Neural progenitor cell (in vitro differentiated cells): ENCODE measurements around the gene ELOA2. TPM values are rescaled to one million over a fixed set of nuclear protein-coding genes. Genes with fewer than 3 reads are reported as not detected.
"Not testable (repeated sequence)": the region's sequence is repeated elsewhere in the genome, so short reads cannot be mapped to it uniquely, and the experiment has no call there.

Experiments
- DNase-seq: peaks from one replicate; pipeline ENCODE4 v3.0.0-alpha.2; 2016; ENCODE audit warnings: low spot score
- H2AFZ ChIP-seq: fragments of 200-600 bp; sonication (generic); replicated peaks from 2 replicates; pipeline ENCODE4 v1.6.1; 2016; ENCODE audit warnings: antibody characterized with exemption
- H3F3A ChIP-seq: fragments of 200-600 bp; sonication (generic); 2 replicates; pipeline ENCODE4 v1.6.1; 2016; ENCODE audit warnings: antibody characterized with exemption, low read depth
- H3K27ac ChIP-seq: fragments of 200-600 bp; sonication (generic); 2 replicates; pipeline ENCODE4 v1.5.1; 2016; ENCODE audit warnings: mild to moderate bottlenecking
- H3K27me3 ChIP-seq: fragments of 200-600 bp; sonication (generic); 2 replicates; pipeline ENCODE4 v1.6.1; 2016; ENCODE audit warnings: mild to moderate bottlenecking, moderate library complexity
- H3K36me3 ChIP-seq: fragments of 200-600 bp; sonication (generic); 2 replicates; pipeline ENCODE4 v1.5.1; 2016
- H3K4me1 ChIP-seq: fragments of 200-600 bp; sonication (generic); 2 replicates; pipeline ENCODE4 v1.6.1; 2016; ENCODE audit warnings: mixed run types
- H3K4me2 ChIP-seq: fragments of 200-600 bp; sonication (generic); 2 replicates; pipeline ENCODE4 v1.6.1; 2016
- H3K4me3 ChIP-seq: fragments of 200-600 bp; sonication (generic); 2 replicates; pipeline ENCODE4 v1.5.1; 2016
- H3K79me2 ChIP-seq: fragments of 200-600 bp; sonication (generic); 2 replicates; pipeline ENCODE4 v1.6.1; 2016; ENCODE audit warnings: low read depth
- H3K9ac ChIP-seq: fragments of 200-600 bp; sonication (generic); 2 replicates; pipeline ENCODE4 v1.6.1; 2016
- H3K9me3 ChIP-seq: fragments of 200-600 bp; sonication (generic); 2 replicates; pipeline ENCODE4 v1.5.1; 2016; ENCODE audit warnings: low read depth
- H4K20me1 ChIP-seq: fragments of 200-600 bp; sonication (generic); 2 replicates; pipeline ENCODE4 v1.6.1; 2016; ENCODE audit warnings: low read depth
- H3K27ac Mint-ChIP-seq: 3 replicates; pipeline ENCODE4 v1.8.0; 2021; ENCODE audit warnings: mixed read lengths
- H3K27me3 Mint-ChIP-seq: 2 replicates; pipeline ENCODE4 v1.8.0; 2022; ENCODE audit warnings: low read depth, mild to moderate bottlenecking, inconsistent platforms, moderate library complexity, mixed read lengths; ENCODE audit not compliant: insufficient read depth
- H3K36me3 Mint-ChIP-seq: 3 replicates; pipeline ENCODE4 v1.8.0; 2021; ENCODE audit warnings: mixed read lengths
- H3K4me1 Mint-ChIP-seq: 3 replicates; pipeline ENCODE4 v1.8.0; 2021; ENCODE audit warnings: mixed read lengths
- H3K4me3 Mint-ChIP-seq: 3 replicates; pipeline ENCODE4 v1.8.0; 2021; ENCODE audit warnings: mild to moderate bottlenecking, moderate library complexity, mixed read lengths
- H3K9me3 Mint-ChIP-seq: 3 replicates; pipeline ENCODE4 v1.8.0; 2020; ENCODE audit warnings: mixed read lengths
- CTCF ChIP-seq: fragments of 200-600 bp; sonication (generic); IDR thresholded peaks from 2 replicates; pipeline ENCODE4 v1.5.1; 2017; ENCODE audit warnings: antibody characterized with exemption, mild to moderate bottlenecking
- EZH2 ChIP-seq: fragments of 200-600 bp; sonication (generic); IDR thresholded peaks from 2 replicates; pipeline ENCODE4 v1.6.1; 2017; ENCODE audit warnings: antibody characterized with exemption, mild to moderate bottlenecking, moderate library complexity
- EZH2phosphoT487 ChIP-seq: fragments of 200-600 bp; sonication (generic); IDR thresholded peaks from 2 replicates; pipeline ENCODE4 v1.6.1; 2017; ENCODE audit warnings: antibody characterized with exemption
- total RNA-seq: library from RNA; depleted of rRNA; stranded (reverse); fragments of >200 nt; gene quantifications from 2 replicates; pipeline ENCODE4 v1.2.3, GENCODE V29; 2015; ENCODE audit warnings: low replicate concordance

Gene ELOA2
- total RNA-seq, 1 donor from 2014 or later: not detected

DNA sequence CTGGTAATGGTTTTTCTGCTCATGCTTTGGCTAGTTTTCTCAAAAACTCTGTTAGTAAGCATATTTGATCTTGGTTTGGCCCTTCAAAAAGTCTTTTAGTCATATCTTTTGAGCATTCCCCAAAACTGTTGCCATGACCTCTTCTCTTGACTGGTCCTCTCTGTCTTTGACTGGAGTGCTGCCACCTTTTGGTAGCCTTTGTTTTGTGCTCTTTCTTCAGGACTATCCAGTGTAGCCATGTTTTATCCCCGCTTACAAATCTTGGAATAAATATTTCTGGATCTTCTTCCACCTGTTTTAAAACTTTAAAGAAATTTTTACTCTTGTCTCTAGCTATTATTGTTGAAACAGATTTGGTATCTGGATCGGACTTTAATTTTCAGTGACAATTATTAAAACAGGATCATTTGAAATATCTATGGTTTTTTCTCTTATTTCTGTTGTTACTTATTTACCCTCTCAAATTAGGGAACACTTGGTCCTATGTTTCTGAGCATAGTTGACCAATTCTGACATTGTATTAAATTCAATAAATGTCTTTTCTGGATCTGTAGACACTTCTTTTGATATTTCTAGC lies 965 bp upstream of the ELOA2 start:
- Histone ChIP-seq H3K79me2 (no peaks in the 10 kb centered on the region), H3F3A (no peaks in the 10 kb centered on the region), H3K9me3 (no peaks in the 10 kb centered on the region), H3K4me1 (no peaks in the 10 kb centered on the region), H3K27me3 (no peaks in the 10 kb centered on the region), H3K4me2 (no peak overlapping the region), H3K4me3 (no peak overlapping the region), H3K27ac (no peak overlapping the region), H3K9ac (no peak overlapping the region), H4K20me1 (no peaks in the 10 kb centered on the region), H3K36me3 (no peaks in the 10 kb centered on the region), H2AFZ (no peak overlapping the region)
- DNase-seq: peak; percentile 39
- no peaks in the 10 kb centered on the region for H3K27me3 Mint-ChIP-seq
- no peak overlapping the region for H3K27ac Mint-ChIP-seq
- peaks cover 3% of the 10 kb centered on the region for H3K4me1 Mint-ChIP-seq
- TF ChIP-seq CTCF (peak; percentile 73), EZH2phosphoT487 (no peak), EZH2 (no peak)
- H3K36me3 Mint-ChIP-seq: peaks cover 2% of the 10 kb centered on the region
- H3K9me3 Mint-ChIP-seq: peaks cover 6% of the 10 kb centered on the region
- H3K4me3 Mint-ChIP-seq: no peak overlapping the region

GRCh38 chr18:47034591-47034990 lies 830 bp downstream of the ELOA2 start:
- not testable (repeated sequence) for H3K79me2 ChIP-seq, H3K4me3 ChIP-seq, H3K4me1 ChIP-seq, H3K27ac Mint-ChIP-seq, H3K9me3 ChIP-seq, H3K9me3 Mint-ChIP-seq, H3F3A ChIP-seq, H2AFZ ChIP-seq, DNase-seq, H3K27me3 ChIP-seq, H3K36me3 ChIP-seq, H3K4me2 ChIP-seq, H3K27ac ChIP-seq, H3K9ac ChIP-seq, H3K4me3 Mint-ChIP-seq, H4K20me1 ChIP-seq, H3K27me3 Mint-ChIP-seq, H3K4me1 Mint-ChIP-seq, H3K36me3 Mint-ChIP-seq

DNA sequence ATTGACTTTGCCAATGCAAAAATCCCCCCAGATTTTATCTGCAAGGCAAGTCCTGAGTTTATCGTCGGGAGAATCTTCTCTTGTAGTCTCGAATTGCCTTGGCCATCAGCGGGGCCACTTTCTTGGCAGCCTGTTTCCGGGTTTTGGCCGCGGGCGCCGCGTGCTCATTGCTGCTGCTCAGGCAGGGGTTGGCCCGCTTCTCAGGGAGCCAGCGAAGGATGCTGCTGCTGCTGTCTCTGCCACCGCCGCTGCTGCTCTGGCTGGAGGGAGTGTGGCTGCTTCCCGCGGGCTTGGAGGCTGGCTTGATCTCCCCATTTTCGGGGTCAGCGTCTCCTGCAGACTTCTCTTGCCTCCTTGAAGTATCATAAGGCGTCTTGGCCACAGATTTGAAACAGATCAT lies 2.5 kb downstream of the ELOA2 start:
- Histone ChIP-seq H3K4me3 (no peak overlapping the region), H3K9ac (no peak overlapping the region), H3K27me3 (no peaks in the 10 kb centered on the region), H3F3A (no peaks in the 10 kb centered on the region), H2AFZ (no peak overlapping the region), H3K4me1 (no peaks in the 10 kb centered on the region), H3K79me2 (no peaks in the 10 kb centered on the region), H3K4me2 (no peak overlapping the region), H3K27ac (no peak overlapping the region), H3K9me3 (no peaks in the 10 kb centered on the region), H3K36me3 (no peaks in the 10 kb centered on the region), H4K20me1 (no peaks in the 10 kb centered on the region)
- Mint-ChIP-seq H3K4me1 (peaks cover 3% of the 10 kb centered on the region), H3K4me3 (no peak overlapping the region), H3K36me3 (peaks cover 5% of the 10 kb centered on the region), H3K27me3 (no peaks in the 10 kb centered on the region), H3K27ac (no peak overlapping the region), H3K9me3 (peaks cover 10% of the 10 kb centered on the region)
- TF ChIP-seq EZH2phosphoT487 (no peak), CTCF (no peak), EZH2 (no peak)
- DNase-seq: no peak

DNA sequence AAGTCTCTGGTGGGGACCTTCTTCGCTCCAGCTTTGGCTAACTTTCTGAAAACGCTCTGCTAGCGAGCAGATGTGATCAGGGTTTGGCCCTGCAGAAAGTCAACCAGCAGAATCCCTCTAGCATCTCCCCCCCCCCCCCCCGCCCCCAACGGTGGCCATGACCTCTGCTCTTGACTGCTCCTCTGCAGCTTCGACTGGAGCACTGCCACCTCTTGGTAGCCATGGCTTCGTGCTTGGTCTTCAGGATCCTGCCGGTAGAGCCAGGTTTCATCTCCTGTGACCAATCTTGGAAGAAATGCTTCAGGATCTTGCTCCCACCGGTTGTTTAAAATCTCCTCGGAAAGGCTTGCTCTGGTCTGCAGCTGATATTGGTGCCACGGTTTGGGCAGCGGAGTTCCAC lies 4.5 kb downstream of the ELOA2 start:
- H3K36me3 Mint-ChIP-seq, H3K9ac ChIP-seq: not testable (repeated sequence)

DNA sequence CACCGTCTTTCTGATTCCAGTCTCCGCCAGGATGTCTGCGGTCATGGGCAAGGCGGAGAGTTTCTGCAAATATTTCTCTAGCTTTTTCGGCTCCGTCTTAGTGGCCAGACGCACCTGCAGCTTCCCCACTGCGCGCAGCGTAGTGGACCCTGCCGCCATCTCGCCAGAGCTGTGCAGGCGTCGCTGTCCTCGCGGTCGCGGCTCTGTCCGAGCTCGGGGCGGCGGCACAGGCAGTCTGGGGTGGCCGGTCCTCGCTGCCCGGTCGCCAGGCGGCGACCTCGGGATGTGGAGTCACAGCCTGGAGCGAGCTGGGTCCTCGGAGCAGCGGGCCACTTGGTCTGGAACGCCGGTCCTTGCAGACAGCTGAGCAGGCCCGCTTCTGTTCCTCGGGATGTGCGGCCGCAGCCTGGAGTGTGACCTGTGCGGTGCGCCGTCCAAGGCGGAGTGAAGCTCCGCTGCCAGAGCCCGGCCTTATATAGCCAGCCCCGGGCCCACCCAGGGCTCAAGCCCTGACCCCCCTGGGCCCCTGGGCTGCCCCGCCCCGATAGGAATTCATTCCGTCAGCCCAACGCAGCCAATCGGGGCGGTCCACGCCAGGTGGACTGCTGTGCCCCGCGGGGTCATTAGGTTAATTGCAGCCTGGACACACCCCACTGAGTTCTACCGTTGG lies 5.6 kb downstream of the ELOA2 start:
- H3K27me3 Mint-ChIP-seq, DNase-seq, H2AFZ ChIP-seq, H3K9me3 Mint-ChIP-seq, H3K4me1 ChIP-seq, H3K36me3 Mint-ChIP-seq, H3K4me1 Mint-ChIP-seq, H3F3A ChIP-seq, H3K9ac ChIP-seq, H3K27ac ChIP-seq, H3K79me2 ChIP-seq, H3K36me3 ChIP-seq, H3K4me2 ChIP-seq, H4K20me1 ChIP-seq, H3K4me3 ChIP-seq, H3K27me3 ChIP-seq, H3K27ac Mint-ChIP-seq, H3K4me3 Mint-ChIP-seq, H3K9me3 ChIP-seq: not testable (repeated sequence)

More for the DNA sequence above, 4.5 kb downstream of the ELOA2 start:
- not testable (repeated sequence) for H3K4me2 ChIP-seq, H3K27me3 Mint-ChIP-seq, H4K20me1 ChIP-seq, H3K4me3 ChIP-seq, H3K79me2 ChIP-seq, H3K4me1 ChIP-seq, H3K27ac ChIP-seq, H3K9me3 ChIP-seq, H3K4me3 Mint-ChIP-seq, H3K4me1 Mint-ChIP-seq, H3K27ac Mint-ChIP-seq, H2AFZ ChIP-seq, H3F3A ChIP-seq, H3K27me3 ChIP-seq, H3K36me3 ChIP-seq, H3K9me3 Mint-ChIP-seq, DNase-seq

GRCh38 chr18:47028738-47029137 lies 6.7 kb downstream of the ELOA2 start:
- H3K36me3 Mint-ChIP-seq, H3K4me1 Mint-ChIP-seq, H3K9me3 Mint-ChIP-seq, H3K4me3 Mint-ChIP-seq, H4K20me1 ChIP-seq, H3K4me1 ChIP-seq, H3K4me2 ChIP-seq, H3K27me3 Mint-ChIP-seq, DNase-seq, H3K27ac ChIP-seq, H3F3A ChIP-seq, H2AFZ ChIP-seq, H3K9me3 ChIP-seq, H3K27me3 ChIP-seq, H3K27ac Mint-ChIP-seq, H3K9ac ChIP-seq, H3K36me3 ChIP-seq, H3K4me3 ChIP-seq, H3K79me2 ChIP-seq: not testable (repeated sequence)
